Mesodermal cell (in vitro differentiated cells): ENCODE data around the gene HSH2D.

ENCODE experiments used
- H3K27ac ChIP-seq: 2 replicates; pipeline ENCODE4 v1.7.0; 2013; ENCODE audit warnings: mild to moderate bottlenecking, low read depth, low read length, moderate library complexity; ENCODE audit not compliant: severe bottlenecking
- H3K36me3 ChIP-seq: 2 replicates; pipeline ENCODE4 v1.7.1; 2013; ENCODE audit warnings: mild to moderate bottlenecking, low read length, moderate library complexity; ENCODE audit not compliant: control insufficient read depth, insufficient read depth
- H3K4me1 ChIP-seq: one replicate; pipeline ENCODE4 v1.7.1; 2013; ENCODE audit warnings: mild to moderate bottlenecking, low read length; ENCODE audit not compliant: insufficient read depth, control insufficient read depth, poor library complexity, severe bottlenecking
- H3K4me3 ChIP-seq: 2 replicates; pipeline ENCODE4 v1.7.0; 2013; ENCODE audit warnings: low read length, control low read depth, mild to moderate bottlenecking; ENCODE audit not compliant: insufficient read depth, poor library complexity, severe bottlenecking; ENCODE audit errors: extremely low read depth
- H3K9me3 ChIP-seq: 2 replicates; pipeline ENCODE4 v1.7.1; 2013; ENCODE audit warnings: mild to moderate bottlenecking, low read length, moderate library complexity; ENCODE audit not compliant: control insufficient read depth
- WGBS, 2 experiments: methylation state at CpG; one replicate each; pipeline ENCODE4 v1.1.5; 2013; ENCODE audit warnings: missing lambda C conversion rate in 2 of 2; ENCODE audit not compliant: insufficient coverage in 2 of 2; 5-methylcytosine and 5-hydroxymethylcytosine counted together

The HSH2D gene

DNA sequence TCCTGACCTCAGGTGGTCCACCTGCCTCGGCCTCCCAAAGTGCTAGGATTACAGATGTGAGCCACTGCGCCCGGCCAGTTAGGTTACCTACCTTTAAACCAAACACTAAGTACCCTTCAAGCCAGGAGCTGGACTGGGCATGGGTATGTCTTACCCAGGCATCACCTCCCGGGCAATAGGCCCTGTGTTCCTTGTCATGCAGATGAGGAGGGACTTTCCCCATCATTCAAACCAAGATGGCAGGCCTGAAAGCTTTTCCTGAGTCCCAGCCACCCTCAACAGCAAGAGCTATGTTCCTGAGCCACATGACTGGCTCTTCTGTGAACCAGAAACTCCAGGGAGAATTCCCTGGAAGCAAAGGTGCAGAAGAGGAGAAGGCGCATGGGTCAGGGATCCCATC is 22.3 kb upstream of the HSH2D start:
- peaks cover 91% of the 10 kb centered on the region for H3K36me3 ChIP-seq
- WGBS, 2 experiments = 40 to 93% methylated on average over 1 to 2 of the region's 5 CpGs
- no peaks in the 10 kb centered on the region for H3K9me3 ChIP-seq

DNA sequence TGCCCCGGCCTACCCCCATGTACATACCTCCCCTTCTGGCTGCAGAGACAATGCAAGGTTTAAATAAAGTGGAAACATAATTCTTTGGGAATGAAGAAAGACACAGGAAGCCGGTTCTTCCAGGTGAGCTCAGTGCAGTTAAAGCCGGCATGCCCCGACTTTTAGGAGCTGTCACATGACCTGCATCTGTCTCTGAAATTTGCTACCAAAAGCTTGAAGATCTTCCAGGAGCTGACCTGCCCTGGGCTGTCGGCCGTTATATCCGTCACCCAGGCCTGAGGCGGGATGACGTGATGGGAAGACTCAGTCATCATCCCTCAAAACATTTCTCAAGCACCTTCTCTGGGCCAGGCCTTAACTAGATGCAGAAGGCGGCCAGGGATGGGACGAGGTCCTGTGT is 21.5 kb upstream of the HSH2D start:
- Histone ChIP-seq H3K4me1 (no peaks in the 10 kb centered on the region), H3K9me3 (no peaks in the 10 kb centered on the region), H3K36me3 (peaks cover 92% of the 10 kb centered on the region), H3K27ac (no peak overlapping the region), H3K4me3 (no peak overlapping the region)
- WGBS, 2 experiments = 95 to 97% methylated on average over 5 to 9 of the region's 11 CpGs

More for the DNA sequence above, 22.3 kb upstream of the HSH2D start:
- H3K27ac ChIP-seq = no peak overlapping the region
- H3K4me1 ChIP-seq = no peaks in the 10 kb centered on the region
- H3K4me3 ChIP-seq = no peak overlapping the region

DNA sequence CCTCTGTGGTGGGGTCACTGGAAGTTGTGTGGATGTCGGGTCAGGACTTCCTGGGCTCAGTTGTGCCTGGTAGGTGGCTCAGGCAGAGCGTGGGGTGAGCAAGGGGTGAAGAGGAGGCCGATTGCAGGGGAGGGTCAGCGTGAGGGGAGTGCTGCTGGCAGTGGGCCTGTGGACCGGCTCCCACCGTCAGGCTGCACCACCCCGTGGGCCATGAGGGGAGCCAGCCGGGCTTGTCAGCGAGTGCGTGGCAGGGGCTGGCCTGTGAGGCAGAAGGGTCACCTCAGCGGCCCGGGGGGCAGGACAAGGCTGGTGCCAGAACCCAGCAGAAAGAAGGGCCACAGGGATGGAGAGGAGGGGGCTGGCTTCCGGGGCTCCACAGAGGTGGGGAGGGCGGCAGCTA is 18.5 kb upstream of the HSH2D start:
- Histone ChIP-seq H3K4me1 (no peaks in the 10 kb centered on the region), H3K9me3 (no peaks in the 10 kb centered on the region), H3K4me3 (no peak overlapping the region), H3K36me3 (peaks cover 96% of the 10 kb centered on the region), H3K27ac (no peak overlapping the region)
- 96 to 99% methylated on average over 9 to 10 of the region's 14 CpGs for WGBS, 2 experiments

DNA sequence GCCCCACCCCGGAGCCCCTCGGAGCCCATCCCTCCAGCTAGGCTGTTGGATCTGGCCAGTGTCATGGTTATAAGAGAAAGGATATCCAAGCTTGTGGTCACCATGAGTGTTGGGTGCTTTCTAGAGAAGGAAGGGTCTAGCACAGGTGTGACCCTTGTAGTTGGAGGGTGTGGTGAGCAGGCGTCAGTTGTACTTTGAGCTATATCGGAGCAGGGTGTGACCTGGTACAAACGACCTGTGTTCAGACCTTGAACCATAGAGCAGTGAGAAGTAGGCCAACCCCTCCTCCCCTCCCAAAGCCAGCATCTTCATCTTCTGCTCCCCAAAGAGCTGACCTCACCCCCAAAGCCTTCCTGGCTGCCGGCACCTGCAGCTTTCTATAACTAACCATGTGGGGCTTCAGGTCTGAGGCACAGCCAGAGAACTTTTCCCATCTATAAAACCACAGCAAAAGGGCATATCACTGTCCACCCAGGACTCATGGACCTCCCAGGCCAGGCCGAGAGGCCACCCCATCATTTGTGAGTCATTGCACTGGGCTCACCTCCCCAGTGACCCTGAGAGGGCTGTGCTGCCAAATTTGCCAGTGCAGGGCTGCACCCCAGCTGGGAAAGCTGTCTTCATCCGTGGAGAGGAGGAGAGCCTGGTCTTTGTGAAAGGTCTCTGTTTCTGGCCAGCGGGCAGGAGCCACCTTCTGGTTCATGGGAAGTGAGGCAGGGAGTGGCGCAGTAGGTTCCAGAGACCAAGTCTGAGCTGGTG is 17.6 kb upstream of the HSH2D start:
- 77 to 78% methylated on average over 5 to 7 of the region's 10 CpGs for WGBS, 2 experiments
- Histone ChIP-seq H3K36me3 (peaks cover 98% of the 10 kb centered on the region), H3K4me1 (no peaks in the 10 kb centered on the region), H3K27ac (no peak overlapping the region), H3K9me3 (no peaks in the 10 kb centered on the region), H3K4me3 (no peak overlapping the region)

DNA sequence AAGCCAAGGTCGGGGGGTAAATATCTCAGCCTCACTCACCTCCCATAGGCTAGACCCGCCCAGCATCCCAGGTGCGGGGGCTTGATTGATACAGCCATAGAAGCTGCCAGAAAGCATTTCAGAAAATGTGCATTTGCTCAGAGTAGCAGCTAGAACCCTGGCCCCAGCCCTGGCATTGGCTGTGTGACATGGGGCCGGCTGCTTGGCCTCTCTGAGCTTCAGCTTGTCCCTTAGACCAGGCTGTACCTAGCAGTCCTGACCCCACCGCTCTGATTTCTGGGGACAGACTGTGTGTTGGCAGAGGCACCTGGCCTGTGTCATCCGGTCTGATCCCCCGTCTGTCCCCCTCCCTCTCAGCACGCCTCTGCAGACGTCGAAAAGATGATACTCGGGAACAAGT is 16.4 kb upstream of the HSH2D start:
- Histone ChIP-seq H3K4me1 (no peaks in the 10 kb centered on the region), H3K4me3 (no peak overlapping the region), H3K9me3 (no peaks in the 10 kb centered on the region), H3K36me3 (peaks cover 98% of the 10 kb centered on the region), H3K27ac (no peak overlapping the region)
- WGBS, 2 experiments = 83 to 98% methylated on average over 6 to 7 of the region's 11 CpGs

DNA sequence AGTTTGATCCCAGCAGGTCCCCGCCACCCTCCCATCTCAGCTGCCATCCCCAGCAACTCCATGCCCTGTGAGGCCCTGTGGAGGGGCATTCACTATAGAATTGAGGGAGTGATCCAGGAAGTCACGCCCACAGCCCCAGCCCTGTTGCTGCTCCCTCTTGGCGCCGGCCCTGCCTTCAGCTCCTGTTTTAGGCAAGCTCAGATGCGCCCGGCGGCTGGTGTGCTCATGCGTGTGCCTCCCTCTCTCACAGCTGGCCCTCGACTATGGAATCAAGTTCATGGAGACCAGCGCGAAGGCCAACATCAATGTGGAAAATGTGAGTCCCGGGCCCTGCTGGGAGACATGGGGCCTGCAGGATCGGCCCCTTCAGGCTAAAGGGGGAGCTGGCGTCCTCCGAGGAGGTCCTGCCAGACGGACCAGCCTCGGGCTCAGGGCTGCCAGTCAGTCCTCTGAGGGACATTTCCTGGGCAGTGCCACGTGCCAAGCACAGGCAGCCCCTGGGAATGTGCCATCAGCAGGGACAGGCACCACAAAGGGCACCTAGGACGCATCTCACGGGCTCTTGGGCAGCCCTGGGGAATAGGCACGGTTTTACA is 15.6 kb upstream of the HSH2D start:
- Histone ChIP-seq H3K36me3 (peaks cover 98% of the 10 kb centered on the region), H3K4me1 (no peaks in the 10 kb centered on the region), H3K9me3 (no peaks in the 10 kb centered on the region), H3K27ac (no peak overlapping the region), H3K4me3 (no peak overlapping the region)
- WGBS, 2 experiments = 95 to 97% methylated on average over 16 to 21 of the region's 21 CpGs

DNA sequence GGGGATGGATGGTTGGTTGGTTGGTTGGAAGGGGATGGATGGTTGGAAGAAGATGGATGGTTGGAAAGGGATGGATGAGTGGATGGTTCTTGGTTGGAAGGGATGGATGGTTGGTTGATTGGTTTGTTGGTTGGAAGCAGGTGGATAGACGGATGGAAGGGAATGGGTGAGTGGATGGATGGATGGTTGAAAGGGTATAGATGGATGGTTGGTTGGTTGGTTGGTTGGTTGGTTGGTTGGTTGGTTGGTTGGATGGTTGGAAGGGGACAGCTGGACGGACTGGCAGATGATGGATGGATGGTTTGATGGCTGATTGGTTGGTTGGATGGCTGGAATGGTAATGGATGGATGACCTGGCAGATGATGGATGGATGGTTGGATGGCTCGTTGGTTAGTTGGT is 11.8 kb upstream of the HSH2D start:
- Histone ChIP-seq H3K4me1 (no peaks in the 10 kb centered on the region), H3K4me3 (no peak overlapping the region), H3K27ac (no peak overlapping the region), H3K9me3 (no peaks in the 10 kb centered on the region), H3K36me3 (peaks cover 79% of the 10 kb centered on the region)
- 63 to 67% methylated on average over 3 of the region's 3 CpGs for WGBS, 2 experiments

DNA sequence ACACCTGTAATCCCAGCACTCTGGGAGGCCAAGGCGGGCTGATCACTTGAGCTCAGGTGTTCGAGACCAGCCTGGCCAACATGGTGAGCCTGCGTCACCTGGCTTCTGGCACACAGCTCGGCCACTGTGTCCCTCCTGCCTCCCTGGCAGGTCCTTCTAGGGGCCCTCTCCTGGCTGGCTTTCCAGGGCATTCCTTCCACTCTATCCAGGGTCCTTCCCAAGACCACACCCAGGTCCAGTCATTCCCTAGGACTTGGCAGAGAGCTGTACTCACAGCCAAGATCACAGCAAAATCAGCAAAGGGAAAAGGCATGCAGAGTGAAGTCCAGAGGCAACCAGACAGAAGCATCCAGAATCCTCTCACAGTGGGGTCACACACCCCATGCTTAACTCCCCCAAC is 9.7 kb upstream of the HSH2D start:
- 93 to 99% methylated on average over 4 of the region's 4 CpGs for WGBS, 2 experiments

DNA sequence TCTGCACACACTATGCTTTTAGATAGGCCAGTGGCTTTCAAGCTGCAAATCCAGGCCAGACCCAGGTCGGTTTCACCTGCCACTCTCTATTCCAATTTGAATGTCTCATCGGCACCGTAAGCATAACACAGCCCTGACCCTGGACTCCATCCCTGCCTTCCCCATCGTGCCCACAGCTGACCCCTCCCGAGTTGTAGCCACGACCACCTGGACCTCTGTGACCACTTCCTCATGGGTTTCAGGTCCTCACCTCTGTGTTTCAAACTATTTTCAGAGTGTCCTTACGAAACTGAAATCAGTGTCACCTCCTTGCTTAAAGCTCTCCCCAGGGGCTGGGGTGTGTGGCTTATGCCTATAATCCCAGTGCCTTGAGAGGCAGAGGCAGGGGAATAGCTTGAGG is 9.0 kb upstream of the HSH2D start:
- no peaks in the 10 kb centered on the region for H3K9me3 ChIP-seq
- H3K27ac ChIP-seq = no peak overlapping the region
- 80 to 97% methylated on average over 6 to 7 of the region's 7 CpGs for WGBS, 2 experiments
- no peaks in the 10 kb centered on the region for H3K4me1 ChIP-seq
- H3K36me3 ChIP-seq = peaks cover 51% of the 10 kb centered on the region
- no peak overlapping the region for H3K4me3 ChIP-seq

More for the DNA sequence above, 9.7 kb upstream of the HSH2D start:
- Histone ChIP-seq H3K27ac (no peak overlapping the region), H3K4me1 (no peaks in the 10 kb centered on the region), H3K36me3 (peaks cover 58% of the 10 kb centered on the region), H3K4me3 (no peak overlapping the region), H3K9me3 (no peaks in the 10 kb centered on the region)

DNA sequence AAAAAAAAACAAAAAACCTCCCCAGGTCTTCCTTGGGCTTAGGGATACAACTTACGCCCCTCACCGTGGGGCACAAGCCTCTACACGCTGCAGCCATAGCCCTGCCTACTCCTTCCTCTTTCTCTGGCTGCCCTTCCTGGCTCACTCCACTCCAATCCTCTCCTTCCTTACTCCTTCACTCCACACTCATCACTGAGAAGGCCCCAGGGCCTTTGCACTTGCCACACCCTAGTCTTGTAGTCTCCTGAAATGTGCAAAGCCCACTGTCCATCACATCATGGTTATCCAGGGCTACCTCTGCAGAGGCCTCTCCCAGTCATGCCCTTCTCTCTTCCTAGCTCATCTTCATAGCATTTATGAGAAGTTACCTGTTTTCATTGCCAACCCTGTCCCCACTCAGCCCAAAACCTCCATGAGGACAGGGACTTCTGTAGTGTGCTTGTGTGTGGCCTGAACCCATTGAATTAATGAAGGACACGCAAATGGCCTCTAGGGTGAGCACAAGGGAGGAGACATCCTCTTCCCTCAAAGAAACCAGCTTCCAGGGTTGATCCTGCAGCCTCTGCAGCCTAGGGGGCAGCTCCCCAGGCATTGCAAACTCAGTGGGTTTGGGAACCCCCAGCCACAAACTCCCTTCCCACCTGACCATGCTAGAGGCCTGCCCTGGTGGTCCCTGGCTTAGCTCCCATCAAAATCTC is 7.9 kb upstream of the HSH2D start:
- Histone ChIP-seq H3K4me3 (no peak overlapping the region), H3K27ac (no peak overlapping the region), H3K36me3 (peaks cover 40% of the 10 kb centered on the region), H3K4me1 (no peaks in the 10 kb centered on the region), H3K9me3 (no peaks in the 10 kb centered on the region)
- 63 to 66% methylated on average over 3 to 4 of the region's 4 CpGs for WGBS, 2 experiments
